HCEC 1CT (cell line): ENCODE data around the gene ALOXE3.

Experiments
- DNase-seq: peaks from one replicate; pipeline ENCODE4 v3.0.0-alpha.2; 2017

Gene ALOXE3

GRCh38 chr17:8117980-8118768 is at the start of gene ALOXE3:
ALOXE3 (minus strand) TSS chr17:8118514; CDS start chr17:8117990, 524 bp downstream.
- peak; percentile 50 for DNase-seq

GRCh38 chr17:8167526-8167925 is 49.2 kb upstream of the ALOXE3 start:
- DNase-seq, result no peak

GRCh38 chr17:8166731-8167130 is 48.4 kb upstream of the ALOXE3 start:
- no peak for DNase-seq

DNA sequence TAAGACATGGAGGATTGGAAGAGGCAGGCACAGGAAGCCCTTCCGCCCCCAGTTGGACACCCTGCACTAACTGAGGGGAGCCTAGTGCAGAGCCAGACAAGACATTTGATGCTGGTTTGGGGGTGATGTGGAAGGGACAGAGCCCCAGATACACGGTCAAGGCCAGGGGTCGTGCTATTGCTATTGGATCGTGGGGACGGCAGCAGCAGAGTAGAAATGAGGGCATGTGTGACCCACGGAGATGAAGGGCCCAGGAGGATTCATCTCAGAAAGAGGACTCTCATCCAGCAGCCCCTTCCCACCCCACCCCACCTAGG is 46.5 kb upstream of the ALOXE3 start:
- no peak for DNase-seq

DNA sequence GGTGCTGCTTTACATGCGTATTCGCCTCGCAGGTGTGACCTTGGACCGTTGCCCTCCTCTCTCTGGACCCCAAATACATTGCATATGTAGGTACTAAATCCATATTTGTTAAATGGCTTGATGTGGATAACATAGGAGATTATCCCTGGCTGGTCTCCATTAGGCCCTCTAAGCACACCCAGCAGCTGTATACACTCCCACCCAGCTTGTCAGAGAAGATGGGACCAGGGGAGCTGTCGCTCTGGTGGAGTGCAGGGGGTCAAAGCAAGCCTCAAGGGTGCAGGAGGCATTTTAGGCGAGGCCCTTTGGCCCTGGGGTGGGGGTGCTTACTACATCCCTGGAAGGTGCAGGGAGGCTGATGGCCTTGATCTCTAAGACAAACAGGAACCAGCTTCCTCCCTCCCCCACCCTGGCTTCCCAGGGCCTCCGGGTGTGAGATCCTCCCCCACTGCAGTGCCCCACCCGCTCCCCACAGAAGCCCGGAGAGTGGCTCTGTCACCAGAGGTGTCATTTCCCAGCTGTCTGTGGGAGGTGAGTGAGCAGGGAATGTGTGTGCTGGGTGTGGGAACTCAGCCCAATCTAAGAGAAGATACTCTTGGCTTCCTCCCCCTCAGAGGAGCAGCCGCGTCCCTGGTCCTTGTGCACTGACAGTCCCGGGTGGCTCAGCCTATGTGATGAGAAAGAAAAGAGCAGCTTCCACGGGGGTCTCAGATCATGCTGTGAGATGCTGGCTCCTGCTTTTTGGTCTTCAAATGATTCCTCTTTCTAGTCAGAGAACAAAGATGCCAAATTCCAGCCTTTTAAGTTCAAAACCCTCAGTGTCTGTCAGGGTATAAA is 45.9 kb upstream of the ALOXE3 start:
- peak; percentile 51 for DNase-seq

DNA sequence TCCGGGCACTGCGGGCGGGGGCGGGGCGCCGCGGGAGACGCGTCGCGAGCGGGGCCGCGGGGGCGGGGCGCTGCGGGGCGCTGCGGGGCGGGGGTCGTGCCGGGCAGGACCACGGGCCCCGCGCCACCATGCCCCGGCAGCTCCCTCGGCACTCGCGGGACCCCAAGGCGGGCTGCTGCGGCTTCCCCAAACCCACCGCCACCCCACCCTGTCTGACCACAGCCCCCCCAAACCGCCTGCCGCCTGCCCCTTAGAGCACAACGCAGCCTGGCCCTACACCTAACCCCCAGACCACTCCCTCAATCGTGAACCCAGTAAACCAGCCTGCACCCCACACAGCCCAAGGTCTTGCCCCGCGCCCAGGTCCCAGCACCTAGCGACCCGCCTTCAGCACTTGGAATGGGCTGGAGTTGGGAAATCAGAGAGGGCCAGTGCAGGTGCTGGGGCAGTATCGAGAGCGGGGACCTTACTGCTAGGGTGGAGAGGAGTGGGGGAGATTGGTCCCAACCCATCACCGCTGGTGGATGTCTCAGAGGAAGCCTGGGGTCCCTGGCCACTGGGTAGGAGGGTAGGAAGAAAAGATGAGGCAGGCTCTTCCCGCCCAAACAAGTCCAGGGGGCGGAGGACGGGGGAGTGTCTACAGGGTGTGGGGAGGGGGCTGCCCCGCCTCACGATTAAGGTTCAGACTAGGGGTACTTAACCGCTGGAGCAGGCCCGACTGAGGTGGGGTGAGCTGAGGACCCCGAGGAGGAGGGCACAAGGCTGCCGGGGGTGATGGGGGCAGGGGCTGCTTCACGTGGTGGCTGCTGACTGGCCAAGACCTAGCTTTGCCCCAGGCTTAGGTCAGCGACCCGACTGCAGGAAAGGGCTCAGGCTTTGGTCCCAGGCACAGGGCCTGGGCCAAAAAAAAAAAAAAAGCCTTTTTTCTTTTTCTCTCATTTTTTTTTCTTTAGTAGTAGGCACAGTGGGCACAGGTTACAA is 45.0 kb upstream of the ALOXE3 start:
- DNase-seq, result no peak

DNA sequence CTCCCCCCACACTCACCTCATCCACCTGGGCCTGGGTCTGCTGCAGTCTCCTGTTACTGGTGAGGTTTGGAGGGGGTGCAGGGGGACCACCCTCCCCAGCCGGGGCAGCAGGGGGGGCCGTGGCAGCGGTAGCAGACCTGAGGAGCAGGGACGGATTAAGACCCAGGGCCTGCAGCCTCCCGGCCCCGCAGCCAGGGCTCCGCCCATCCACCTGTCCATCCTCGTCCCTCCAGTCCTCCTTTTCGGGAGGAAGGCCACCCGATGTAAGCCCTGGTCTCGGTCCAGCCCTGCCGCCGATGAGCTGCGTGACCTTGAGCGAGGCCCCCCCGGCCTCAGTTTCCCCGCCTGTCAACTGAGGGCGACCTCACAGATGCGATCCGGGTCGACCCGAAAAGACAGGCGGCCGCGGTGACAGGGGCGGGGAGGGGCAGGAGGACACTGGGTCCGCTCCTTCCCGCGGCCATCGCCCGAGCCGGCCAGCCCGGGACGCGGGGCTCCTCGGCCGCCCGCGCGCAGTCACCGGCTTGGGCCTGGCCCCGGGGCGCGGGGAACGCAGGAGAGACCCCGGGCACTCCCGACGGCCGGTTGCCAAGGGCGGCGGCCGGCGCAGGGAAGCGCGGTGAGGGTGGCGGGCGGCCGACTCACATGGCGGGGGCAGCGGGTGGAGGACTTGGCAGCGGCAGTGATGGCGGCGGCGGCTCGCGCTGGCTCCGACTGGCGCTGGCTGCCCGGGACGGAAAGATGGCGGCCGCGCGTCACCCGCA is 44.1 kb upstream of the ALOXE3 start, which contains the start of gene VAMP2:
Gene VAMP2 (minus strand): TSS at position 716 of the 764 bp plus-strand sequence. CDS start 69 bp downstream, at position 647.
- DNase-seq, result peak; percentile 62

GRCh38 chr17:8161289-8162232 is 43.2 kb upstream of the ALOXE3 start:
- DNase-seq, result no peak

DNA sequence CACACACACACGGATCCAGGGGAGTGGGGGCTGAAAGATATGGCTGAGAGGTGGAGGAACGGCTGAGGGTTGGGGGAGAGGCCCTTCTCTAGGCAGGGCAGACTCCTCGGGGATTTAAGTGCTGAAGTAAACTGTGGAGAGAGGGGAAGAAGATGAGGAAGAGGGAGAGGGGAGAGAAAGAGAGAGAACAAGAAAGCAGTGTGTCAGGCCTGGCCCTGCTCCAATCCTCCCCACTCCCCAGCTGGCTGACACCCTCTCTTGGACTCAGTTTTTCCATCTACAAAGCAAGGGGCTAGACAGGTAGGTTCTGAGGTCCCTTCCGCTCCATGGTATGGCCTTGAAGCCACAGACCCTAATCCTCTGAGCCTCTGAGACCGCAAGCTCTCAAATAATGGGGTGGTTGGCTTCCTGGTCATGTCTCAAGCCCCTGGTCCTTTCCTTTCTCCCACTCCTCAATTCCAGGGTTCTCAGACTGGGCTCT is 42.5 kb upstream of the ALOXE3 start:
- no peak for DNase-seq

DNA sequence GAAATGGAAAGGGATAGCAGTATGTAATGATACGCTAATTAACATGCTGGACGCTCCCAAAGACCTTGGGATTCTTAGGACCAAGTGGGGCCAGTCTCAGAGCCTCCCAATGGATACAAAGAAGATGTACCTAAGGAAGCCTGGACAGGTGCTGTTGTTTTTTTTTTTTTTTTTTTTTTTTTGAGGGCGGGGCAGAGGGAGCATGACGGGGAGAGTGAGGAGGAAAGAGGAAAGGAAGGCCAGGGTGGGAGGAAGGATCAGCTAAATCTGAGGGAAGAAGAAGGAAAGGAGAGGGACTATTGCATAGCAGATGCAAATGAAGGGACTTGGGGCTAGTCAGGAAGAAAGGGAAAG is 41.9 kb upstream of the ALOXE3 start:
- DNase-seq, result no peak

DNA sequence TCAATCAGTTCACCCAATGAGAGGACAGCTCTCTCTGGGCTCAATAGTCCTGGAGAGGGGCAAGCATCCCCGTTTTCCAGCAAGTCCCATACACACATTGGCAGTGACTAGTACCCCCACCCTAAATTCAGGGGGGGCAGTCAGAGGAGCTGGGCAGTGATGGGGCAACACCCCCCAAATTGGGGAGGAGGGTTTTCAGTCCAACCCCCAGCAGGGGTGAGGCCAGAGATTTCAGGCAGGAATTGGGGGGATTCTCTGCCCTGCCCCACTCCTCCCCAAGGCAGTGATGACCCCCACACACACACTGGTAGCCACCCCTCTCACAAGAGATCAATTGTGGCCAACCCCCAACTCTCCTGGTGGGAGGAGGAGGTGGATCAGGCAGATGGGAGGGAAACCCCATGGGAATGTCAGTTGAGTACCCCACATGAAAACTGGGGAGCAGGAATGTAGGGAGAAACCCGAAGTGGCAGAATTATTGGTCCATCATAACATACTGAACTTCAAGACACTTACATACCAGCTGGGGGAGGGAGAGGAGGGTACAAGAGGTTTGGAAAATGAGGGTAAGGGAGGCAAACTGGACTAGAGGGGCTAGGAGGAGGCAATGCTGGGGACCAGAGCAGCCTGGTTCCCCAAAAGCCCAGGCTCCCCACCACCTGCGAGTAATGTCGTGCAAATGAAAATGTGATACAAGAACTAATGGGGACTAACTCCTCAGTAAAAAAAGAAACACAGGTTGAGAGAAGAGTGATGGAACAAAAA is 41.3 kb upstream of the ALOXE3 start:
- no peak for DNase-seq

- DNase-seq, result no peak
Observed at GRCh38 chr17:8159032-8159400, 40.7 kb upstream of the ALOXE3 start.

- peak; percentile 70 for DNase-seq
Observed at GRCh38 chr17:8158267-8159031, 40.1 kb upstream of the ALOXE3 start.

DNA sequence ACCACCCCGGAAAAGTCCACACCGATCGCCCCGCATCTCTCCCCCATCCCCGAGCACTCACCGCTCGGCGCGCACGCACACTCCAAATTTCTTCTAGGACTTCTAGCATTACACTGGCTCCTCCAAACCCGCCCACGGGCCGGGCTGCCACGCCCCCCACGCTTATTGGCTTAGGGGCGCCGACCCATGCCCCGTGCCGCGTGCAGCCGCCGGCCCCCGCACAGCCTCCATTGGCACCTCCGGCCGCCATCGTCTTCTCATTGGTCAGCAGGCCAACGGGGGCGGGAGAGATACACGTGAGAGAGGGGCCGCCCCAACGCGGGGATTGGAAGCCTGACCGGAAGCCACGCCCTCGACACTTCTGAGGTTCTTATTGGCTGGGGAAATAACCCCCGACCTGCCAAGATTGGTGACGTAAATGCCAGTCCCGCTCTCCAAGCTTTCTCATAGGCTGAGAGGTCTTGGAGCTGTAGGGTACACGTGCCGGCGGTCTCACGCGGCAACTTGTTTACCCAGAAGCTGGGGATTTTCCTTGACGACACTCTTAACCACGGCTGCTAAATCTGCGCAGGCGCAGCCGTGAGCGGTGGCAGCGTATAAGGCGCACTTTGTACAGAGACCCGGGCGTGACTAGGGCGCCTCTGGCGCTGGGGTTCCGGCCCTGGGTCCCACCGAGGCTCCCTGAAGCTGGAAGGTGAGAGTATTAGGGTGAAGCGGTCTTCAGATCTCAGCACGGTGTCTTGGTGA is 38.1 kb upstream of the ALOXE3 start:
- DNase-seq, result peak; percentile 100

- no peak for DNase-seq
Observed at GRCh38 chr17:8155996-8156245, 37.6 kb upstream of the ALOXE3 start.

DNA sequence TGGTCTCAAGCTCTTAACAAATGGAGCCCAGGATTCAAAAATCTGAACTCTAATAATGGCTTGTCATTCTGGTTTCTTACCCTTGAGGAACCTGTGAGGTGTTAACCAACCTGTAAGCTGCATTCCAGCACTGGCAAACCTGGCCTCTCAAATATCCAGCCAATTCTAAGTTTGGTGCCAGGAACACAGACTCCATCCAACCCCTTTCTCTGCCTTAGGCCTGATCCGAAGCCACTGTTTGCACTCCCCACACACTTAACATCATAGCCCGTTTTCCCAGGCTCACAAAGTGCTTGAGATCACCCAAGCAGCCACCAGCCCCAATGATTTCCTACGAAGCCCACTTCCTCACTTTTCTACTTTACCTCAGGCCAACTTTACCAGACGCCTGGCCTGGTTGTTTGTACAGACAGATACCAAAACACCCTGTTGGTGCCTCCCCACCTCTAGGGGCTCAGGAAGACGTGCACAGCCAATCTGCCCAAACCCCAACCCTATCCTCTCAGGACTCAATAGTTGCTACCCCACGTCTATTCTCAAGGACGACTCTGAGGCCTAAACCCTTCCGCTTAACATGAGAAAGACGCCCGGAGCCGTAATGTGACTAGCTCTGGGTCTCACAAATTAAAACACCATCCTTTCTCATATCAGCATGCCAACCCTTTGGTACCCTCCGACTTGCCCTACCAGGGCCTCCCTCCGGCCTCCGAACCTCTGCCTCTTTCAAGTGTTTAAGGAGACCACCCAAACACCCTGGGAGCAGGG is 37.1 kb upstream of the ALOXE3 start:
- DNase-seq, result no peak

- DNase-seq, result no peak
Observed at GRCh38 chr17:8154608-8155155, 36.4 kb upstream of the ALOXE3 start.
